ENCODE data around the gene GALNTL6.
"Not testable (repeated sequence)": the region's sequence is repeated elsewhere in the genome, so short reads cannot be mapped to it uniquely, and the experiment has no call there.

GALNTL6 gene

DNA sequence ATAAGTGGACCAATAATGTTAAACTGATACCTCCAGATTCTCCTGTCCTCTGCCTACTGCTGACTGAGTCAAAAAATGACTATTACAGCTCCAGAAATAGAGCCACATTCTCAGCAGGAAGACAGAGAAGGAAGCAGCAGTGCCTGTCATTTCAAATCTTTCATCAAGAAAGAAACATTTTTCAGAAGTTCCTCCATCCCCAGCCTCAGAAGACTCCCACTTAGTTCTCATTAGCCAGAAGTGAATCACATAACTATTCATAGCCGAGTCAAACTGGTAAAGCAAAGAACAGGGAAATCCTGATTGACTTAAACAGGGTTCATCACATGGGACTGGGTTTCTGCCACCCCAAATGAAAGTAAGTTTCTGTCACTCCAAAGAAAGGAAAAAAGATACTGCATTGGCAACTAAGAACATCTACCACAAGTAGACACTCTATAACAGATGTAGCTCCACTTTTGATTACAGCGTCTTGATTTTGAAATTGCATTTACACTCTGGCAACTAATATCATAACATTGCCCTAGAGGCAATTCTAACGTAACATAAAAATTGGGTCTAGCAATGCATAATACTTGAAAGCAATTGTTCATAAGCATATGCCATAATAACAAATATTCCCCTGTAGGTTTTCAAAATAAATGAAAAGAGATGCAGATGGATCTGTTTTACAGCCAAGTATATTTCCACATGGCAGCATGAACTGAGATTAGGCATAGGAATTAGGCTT lies 599.8 kb downstream of the GALNTL6 start:
- DNase-seq: no peak

DNA sequence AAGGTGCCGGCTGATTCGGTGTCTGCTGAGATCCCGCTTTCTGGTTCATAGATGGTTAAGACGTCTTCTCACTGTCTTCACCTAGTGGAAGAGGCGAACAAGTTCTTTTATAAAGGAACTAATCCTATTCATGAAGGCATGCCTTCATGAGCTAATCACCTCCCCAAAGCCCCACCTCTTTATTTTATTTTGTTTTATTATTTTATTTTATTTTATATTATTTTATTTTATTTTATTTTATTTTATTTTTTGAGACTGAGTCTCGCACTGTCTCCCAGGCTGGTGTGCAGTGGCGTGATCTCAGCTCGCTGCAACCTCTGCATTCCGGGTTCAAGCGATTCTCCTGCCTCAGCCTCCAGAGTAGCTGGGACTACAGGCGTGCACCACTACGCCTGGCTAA lies 615.8 kb downstream of the GALNTL6 start:
- not testable (repeated sequence) for DNase-seq

DNA sequence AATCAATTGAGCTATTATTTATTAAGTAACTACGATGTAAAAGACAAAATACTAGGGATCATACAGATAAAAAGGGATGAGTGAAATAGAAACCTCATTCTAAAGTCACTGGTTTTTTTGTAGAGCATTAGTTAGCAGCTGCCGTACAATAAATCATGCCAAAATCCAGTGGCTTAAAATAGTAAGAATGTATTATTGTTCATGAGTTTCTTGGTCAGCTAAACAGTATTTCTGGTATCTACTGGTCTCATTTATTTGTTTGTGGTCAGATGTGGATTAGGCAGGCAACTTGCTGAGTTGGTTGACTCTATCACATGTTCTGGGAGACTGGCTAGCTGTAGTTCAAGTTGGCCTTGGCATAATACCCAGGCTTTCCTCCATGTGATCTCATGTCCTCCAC lies 667.3 kb downstream of the GALNTL6 start:
- DNase-seq: no peak

DNA sequence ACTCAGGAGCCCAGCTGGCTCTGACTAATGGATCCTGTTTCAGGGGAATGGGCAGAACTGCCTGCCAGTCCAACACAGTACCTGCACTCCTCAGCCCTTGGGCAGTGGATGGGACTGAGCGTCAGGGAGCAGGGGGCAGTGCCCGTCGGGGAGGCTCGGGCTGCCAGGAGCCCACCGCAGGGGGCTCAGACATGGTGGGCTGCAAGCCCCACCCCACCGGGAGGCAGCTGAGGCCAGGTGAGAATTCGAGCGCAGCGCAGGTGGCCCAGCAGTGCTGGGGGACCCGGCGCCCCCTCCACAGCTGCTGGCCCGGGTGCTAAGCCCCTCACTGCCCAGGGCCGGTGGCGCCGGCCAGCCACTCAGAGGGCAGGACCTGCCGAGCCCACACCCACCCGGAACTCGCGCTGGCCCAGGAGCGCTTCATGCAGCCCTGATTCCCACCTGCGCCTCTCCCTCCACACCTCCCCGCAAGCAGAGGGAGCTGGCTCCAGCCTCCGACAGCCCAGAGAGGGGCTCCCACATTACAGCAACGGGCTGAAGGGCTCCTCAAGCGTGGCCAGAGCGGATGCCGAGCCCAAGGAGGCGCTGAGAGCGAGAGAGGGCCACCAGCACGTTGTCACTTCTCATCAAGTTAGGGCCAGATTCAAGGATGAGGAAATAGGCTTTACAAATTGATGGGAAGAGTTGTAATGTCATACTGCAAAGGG lies 668.8 kb downstream of the GALNTL6 start:
- no peak for DNase-seq

DNA sequence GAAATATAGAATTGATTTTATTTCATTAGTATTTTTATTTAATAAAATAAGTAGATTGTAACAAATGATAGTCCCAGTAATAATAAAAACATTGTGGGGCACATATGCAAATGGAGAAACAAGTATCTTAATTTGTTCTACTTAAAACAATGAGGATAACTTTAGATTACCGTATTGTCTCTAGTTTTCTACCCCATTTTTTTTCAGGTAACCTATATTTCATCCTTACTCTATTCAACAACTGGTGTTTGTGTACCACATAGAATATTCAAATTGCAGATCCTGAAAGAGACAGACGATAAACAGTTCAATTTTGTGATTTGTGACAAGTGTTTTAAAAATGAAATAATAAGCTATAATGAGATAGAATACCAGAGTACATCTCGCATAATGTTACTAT lies 671.8 kb downstream of the GALNTL6 start:
- no peak for DNase-seq

DNA sequence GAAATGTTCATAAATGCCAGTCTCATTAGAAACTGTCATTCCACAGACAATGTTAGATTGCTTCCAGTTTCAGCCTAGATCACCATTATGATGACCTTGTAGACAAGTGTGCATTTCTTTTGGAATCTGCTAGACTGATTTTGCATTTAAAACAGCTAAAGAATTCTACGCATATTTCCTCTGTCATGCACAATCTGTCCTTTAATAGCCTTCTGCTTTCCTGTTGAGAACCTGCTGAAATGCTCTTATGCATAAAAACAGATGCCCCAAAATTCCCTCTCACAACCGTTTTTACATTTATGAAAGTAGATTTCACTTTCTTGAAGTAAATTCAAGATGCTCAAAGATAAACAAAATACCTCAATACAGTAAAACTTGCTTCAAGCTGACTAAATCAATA lies 673.3 kb downstream of the GALNTL6 start:
- no peak for DNase-seq

DNA sequence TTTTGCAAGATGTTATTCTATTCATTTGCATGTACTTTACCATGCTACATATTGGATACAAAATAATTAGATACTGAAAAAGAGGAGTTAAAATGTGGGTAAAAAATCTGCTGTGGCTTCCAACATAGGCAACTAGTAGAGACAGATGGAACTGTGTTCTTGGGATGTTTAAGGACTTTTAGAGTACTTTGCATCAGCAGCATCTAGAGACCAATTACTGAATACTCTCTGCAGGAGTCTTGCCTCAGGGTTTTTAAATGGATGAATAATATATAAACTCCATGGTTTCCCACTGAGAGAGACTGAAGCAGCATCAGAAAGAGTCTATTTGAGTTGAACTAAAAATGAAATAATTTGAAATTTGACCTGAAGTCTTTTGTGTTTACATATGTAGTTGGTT lies 676.7 kb downstream of the GALNTL6 start:
- no peak for DNase-seq

DNA sequence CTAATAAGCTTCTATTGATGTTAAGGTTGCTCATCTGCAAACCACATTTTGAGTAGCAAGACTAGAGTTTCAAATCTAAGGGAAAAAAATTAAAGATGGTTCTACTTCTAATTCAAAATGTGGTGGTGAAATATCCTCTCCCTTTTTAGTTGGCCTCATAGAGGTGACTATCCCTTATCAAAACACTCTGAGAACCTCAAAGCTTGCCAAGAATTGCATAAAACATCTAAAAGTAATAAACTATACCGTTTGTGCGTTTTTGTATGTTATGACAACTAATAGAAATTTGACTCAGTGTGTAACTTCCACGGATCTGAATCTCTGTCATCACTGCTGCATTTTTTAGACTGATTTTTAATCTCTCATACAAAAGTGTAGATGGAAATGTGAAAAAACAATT lies 682.6 kb downstream of the GALNTL6 start:
- no peak for DNase-seq

DNA sequence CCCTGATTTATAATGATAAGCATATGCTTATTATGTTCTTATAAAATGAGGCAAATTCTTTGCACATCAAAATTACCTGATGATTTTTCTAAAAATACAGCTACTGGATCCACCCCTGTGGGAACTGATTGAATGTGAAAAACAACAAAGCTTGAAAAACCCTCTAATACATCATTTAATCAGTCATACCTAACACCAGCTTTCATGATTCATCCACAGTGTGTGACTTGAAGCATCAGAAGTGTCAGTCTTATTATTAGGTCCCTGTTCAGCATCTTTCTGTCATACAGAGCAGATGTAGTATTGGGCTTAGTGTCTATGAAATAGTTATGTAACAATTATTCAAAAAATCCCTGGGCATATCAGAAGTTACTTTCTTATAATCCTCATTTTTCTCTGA lies 684.1 kb downstream of the GALNTL6 start:
- DNase-seq: no peak

DNA sequence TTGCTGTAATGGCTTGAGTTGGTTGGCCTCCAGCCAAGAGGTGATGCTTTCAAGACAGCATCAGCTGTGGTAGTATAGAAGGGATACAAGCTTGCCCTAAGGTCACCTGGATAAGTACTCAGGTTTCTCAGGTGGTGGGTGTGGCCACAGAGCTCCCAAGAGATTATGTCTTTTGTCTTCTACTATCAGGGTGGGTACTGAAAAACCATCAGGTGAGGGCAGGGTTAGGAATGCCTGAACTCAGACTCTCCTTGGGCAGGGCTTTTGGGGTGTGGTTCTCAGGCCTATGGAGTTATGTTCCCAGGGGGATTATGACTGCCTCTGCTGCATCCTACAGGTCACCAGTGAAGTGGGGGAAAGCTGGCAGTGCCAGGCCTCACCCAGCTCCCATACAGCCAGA lies 700.8 kb downstream of the GALNTL6 start:
- DNase-seq: no peak

DNA sequence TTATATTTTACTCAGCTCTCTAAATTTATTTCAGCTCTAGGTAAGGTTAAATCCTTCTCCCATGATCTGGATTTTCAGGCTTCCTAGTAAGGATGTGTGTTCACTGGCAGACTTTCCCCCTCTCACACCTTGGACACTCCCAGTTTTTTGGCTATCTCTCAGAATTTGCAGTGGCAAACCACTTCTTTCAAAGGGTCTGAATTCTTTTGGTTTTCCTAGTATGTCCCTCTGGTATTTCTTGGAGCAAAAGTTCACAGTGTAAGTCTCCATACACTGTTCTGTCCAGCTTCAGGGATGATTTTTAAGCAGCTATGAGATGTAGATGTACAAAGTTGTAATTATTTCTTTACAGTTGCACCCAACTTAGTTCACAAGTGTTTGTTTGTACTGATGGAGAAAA lies 701.6 kb downstream of the GALNTL6 start:
- no peak for DNase-seq

DNA sequence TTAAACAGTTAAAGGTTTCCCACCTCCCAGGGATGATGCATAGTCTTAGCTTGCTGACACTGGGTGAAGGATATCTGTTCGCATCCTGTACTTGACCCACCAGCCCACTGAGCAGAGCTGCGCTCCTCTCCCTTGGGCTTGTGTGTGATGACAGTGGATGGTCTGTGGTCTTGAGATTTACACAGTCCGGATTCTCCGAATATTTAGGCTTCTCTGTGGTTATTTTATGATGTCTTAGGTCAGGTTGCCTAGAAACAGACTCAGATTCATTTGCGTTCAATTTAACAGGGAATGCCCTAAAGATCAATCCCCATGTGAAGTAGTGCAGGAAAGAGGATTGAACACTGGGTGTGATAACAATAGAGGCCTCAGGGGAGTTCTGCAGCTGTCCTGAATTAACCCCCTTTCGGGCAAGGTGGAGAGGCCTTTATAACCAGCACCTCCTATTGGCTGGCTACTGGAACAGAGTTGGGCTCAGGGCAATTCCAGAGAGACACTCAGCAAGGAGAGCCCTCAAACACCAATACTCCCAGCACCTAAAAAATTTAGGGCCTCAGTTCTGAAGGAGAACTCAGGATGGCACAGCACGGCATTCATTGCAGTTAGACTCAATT lies 702.2 kb downstream of the GALNTL6 start:
- no peak for DNase-seq

DNA sequence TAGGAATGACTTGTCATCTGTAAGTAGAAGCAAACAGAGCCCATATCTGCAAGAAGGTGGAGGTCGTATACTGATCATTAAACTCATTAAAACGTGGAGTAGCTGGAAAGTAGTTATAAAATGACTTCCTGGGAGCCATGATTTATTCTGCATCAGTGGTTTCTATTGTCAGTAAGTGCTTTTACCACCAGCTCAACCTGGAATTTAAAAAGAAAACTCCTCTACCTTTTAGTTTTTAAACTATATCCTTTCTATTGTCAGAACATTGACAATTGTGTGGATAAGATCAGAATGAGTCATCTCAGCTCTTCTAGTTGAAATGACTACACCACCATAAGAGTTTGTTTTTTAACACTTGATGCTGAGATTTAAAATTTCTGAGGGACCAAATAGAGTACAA lies 704.2 kb downstream of the GALNTL6 start:
- DNase-seq: no peak

DNA sequence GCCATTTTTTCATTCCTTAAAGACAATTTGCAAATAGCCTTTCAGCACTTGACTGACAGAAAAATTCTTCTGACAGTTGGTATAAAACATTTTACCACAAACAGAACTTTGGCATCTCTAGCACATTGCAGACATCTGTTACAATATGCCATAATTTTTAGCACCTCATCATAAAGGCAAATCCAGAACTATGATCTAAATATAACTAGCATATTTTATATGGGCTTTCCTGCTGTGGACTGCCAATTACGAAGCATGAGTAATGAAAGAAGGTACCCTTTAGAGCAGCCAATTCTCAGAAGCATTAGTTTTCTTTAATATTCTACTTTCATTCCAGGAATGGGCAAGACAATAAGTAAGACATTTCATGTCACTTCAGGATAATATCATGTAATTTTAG lies 708.0 kb downstream of the GALNTL6 start:
- no peak for DNase-seq

DNA sequence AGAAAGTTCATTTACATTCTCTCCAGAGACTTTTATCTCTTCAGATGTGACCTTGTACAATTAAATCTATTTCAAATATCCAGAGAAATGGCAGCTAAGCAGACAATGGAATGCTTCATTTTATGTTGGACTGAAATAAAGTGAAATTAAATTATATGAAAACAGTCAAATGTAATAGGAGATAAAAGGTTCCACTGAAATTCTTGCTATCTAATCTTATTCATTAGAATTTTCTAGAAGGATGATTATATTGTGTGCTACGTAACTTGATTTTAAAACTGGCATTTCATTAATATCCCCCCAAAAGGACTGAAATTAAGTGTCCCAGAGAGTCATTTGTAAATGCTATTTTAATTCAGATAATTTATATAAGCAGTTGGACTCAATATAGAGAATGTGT lies 708.5 kb downstream of the GALNTL6 start:
- DNase-seq: no peak

DNA sequence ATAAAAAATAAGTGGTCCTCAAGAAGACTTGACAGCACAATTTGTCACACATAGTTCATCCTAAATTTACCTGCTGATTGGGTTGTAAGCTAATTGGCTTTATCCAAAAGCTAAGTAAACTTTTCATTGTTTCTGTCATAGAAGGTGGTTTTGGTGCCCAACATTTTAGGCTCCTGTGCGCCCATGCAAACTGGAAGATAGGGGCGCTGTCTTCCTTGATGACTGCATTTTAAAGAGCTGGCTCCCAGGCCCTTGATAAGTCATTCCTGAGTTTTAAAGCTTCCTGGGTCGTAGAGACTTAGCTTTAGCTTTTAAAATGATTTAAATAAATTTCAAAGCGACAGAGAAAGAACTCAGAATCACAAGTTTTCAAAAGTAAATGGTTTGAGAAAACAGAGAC lies 730.0 kb downstream of the GALNTL6 start:
- DNase-seq: no peak

DNA sequence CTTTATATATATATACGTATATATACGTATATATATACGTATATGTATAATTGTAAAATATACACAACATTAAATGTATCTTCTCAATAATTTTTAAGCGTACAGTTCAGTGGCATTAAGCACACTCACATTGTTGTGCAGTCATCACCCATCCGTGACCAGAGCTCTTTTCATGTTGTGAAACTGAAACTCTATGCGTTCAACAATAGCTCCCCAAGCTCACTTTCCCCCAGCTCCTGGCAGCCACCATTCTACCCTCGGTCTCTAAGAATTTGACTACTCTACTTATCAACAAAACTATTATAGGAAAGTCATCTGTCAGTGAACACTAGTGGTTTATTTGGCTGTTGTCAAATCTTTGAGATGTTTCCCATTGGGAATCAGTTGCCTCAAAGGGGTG lies 733.6 kb downstream of the GALNTL6 start:
- no peak for DNase-seq

DNA sequence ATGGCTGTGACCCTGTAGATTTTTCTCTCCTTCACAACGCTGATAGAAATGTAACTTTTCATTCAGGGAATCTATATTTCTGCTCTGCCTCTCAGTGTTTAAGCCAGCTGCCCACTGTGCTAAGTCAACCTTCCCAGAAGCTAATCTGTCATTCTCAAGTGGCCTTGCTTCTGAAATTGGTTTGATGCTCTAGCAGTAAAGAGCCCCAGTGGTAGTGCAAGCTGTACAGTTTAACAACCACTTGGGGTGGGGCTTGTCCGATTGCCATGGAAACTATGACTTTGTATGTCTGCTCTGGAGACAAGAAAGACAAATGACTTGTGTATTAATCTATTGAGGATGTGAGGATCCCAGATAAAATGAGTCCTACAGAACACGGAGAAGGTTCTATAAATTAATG lies 734.5 kb downstream of the GALNTL6 start:
- DNase-seq: no peak

DNA sequence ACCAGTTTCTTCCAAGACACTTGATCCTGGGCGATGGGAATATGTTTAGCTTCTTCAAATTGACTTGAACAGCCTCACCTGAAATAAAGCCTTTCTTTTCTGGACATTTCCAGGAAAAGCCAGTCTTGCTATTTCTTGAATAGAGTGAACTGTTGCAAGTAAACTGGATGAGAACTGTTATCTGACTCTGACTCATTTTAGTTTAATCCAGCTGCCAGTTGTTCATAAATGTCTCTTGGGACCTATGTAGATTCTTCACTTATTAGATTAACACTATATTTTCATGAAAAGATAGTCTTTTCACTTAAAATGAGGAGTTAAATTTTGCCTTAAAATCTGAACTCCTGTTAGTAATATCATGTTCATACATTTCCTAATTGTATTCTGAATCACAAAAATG lies 740.0 kb downstream of the GALNTL6 start:
- no peak for DNase-seq

DNA sequence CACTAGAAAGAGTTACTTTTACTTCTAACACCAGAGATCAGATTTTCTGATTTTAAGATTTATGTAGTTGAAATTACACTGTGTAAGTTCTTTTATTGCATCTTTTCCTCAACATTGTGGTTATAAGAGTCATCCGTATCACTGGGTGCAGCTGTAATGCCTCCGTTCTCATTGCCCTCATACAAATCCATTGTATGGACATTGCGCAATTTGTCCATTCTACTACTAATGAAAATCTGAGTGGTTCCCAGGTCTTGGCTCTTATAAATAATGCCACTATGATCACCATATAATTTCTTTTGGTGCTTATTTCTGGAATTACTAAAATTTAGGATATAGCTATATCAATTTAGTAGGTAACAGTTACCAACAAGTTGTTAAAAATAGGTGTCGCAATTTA lies 741.4 kb downstream of the GALNTL6 start:
- DNase-seq: no peak

DNA sequence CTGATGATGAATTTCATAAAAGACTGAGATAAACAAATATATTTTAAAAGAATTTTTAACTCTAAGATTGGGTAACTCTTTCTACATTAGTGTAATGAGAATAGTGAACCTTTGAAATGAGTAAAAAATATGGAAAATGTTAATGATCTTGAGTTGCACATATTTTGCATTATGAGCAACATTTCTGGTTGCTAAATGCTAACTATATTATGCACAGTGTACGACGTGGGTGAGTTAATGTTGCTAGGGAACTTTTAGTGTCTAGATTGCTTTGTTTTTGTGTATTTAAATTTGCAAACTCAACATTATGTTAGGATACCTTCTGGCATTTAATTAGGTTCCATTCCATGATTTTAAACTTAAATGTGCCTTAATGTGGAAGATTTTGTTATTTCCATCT lies 742.5 kb downstream of the GALNTL6 start:
- no peak for DNase-seq

DNA sequence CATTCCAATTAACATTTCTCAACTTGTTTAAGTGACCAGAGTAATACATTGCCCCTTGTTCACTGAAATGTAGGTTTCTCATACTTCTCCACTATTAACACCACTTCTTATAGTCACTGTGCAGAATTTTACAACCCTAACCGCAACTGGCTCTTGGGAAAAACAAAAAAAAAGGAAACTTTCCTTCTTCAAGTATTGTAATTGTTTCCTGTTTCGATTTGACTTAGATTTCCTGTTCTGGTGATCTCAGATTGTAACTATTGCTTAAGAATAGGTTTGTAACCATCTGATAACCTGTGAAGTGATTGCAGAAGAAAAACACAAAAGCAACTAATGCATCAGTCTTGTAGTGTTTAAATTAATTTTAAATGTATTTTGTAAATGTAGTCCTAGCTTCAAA lies 760.7 kb downstream of the GALNTL6 start:
- DNase-seq: no peak

DNA sequence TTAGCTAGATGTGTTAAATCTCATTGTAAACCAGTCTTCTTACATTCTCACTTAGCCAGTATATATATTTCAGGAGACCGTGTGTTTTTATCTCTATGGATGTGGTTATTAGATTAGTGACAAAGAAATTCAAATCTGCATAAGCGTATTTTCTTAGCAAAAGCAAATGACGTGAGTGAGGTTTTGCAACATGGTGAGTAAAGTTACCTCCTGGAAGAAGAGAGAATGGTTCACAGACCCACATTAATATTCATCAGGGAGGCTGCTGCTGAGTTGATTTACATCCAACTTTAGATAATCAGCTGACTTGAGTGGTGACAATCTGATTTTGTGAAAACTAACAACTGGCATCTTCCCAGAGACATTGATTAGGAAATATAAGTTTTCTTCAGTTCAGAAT lies 765.5 kb downstream of the GALNTL6 start:
- DNase-seq: no peak

DNA sequence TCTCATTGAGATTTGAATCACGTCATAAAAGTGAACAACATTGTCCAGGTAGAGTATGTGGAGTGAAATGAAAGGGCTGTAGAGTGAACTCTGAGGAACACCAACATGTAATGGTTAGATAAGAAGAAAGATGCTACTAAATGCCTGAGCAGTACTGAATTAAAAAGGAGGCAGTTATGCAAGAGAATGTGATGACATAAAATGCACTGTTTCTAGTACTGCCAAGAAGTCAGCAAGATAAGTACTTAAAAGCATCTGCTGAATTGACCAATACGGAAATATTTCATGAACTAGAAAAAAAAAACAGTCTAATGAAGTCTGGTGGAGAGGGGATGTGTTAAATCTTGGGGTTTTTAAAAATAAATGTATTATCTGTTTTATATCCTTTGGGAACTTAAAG lies 771.6 kb downstream of the GALNTL6 start:
- no peak for DNase-seq

DNA sequence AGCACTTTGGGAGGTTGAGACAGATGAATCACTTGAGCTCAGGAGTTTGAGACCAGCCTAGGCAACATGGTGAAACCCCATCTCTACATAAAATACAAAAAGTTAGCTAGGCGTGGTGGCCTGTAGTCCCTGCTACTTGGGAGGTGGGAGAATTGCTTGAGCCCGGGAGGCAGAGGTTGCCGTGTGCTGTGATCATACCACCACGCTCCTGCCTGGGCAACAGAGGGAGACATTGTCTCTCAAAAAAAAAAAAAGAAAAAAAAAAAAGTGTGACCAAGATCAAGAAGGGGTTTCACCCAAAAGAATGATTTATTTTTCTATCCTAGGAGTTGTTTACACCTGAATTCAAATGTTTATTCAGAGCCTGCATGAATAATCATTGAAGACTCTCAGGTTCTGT lies 783.0 kb downstream of the GALNTL6 start:
- DNase-seq: no peak

Data from activated naive CD4-positive, alpha-beta T cell (primary cell).